Endothelial cell (in vitro differentiated cells): Measurements from ENCODE around the gene RAB14. TPM values are rescaled to one million over a fixed set of nuclear protein-coding genes. Genes with fewer than 3 reads are reported as not detected.
"Not testable (repeated sequence)": the region's sequence is repeated elsewhere in the genome, so short reads cannot be mapped to it uniquely, and the experiment has no call there.

Experiments used
- DNase-seq: peaks from one replicate; pipeline ENCODE4 v3.0.0; 2021; ENCODE audit warnings: low spot score
- H3K27ac Mint-ChIP-seq: one replicate; pipeline ENCODE4 v1.8.0; 2021; ENCODE audit warnings: mixed read lengths, inconsistent platforms; ENCODE audit not compliant: unreplicated experiment
- H3K27me3 Mint-ChIP-seq: one replicate; pipeline ENCODE4 v1.8.0; 2021; ENCODE audit warnings: mild to moderate bottlenecking, moderate library complexity, mixed read lengths, inconsistent platforms; ENCODE audit not compliant: unreplicated experiment
- H3K36me3 Mint-ChIP-seq: one replicate; pipeline ENCODE4 v1.8.0; 2021; ENCODE audit warnings: mild to moderate bottlenecking, low read depth, mixed read lengths, inconsistent platforms; ENCODE audit not compliant: unreplicated experiment
- H3K4me1 Mint-ChIP-seq: one replicate; pipeline ENCODE4 v1.8.0; 2021; ENCODE audit warnings: mild to moderate bottlenecking, mixed read lengths, inconsistent platforms; ENCODE audit not compliant: unreplicated experiment
- H3K4me3 Mint-ChIP-seq: one replicate; pipeline ENCODE4 v1.8.0; 2021; ENCODE audit warnings: mild to moderate bottlenecking, mixed read lengths, inconsistent platforms; ENCODE audit not compliant: unreplicated experiment
- H3K9me3 Mint-ChIP-seq: one replicate; pipeline ENCODE4 v1.8.0; 2021; ENCODE audit warnings: mixed read lengths, inconsistent platforms; ENCODE audit not compliant: unreplicated experiment
- CTCF ChIP-seq: fragments of 200-600 bp; sonication (generic); IDR thresholded peaks from one replicate; pipeline ENCODE4 v1.5.0; 2021; ENCODE audit warnings: antibody characterized with exemption; ENCODE audit not compliant: unreplicated experiment
- total RNA-seq: library from RNA; stranded (reverse); fragmentation: NEBNext Ultra II Directional; extraction: Animal tissue kit (Norgen Biotek cat#: 25700); gene quantifications from one replicate; pipeline ENCODE4 v1.2.1, GENCODE V29; 2021; ENCODE audit not compliant: unreplicated experiment

Gene RAB14
- total RNA-seq, 1 donor from 2014 or later: 81.6 TPM

DNA sequence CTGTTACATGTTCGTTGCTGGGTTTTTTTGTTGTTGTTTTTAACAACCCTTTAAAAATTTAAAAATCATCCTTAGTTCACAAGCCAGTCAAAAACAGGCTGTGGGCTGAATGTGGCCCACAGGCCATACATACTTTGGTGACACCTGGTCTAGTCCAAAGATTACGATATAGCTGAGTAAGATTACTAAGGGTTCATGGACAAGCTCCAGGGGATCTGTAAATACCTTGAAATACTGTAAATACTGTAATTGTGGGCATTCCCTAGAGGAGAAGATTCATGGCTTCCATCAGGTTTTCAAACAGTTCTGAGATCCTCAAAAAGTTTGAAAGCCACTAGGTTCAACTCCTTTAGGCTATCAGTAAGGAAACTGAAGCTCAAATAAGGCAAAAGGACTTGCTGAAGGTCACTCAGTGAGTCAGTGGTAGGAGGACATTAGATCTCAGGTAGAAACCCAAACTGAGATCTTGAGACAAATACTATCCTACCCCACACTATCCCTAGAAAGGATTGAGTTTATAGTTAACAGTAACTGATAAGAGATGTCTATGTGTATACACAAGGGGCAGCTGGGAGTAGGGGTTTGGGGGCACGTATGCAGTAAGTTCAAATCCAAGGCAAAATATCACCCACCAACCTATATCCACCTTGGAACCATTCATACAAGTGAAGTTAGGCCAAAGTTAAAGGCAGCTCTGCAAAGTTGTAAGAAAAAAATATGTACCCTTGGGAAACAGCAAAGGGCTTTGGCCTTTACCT lies 17.8 kb downstream of the RAB14 start:
- Mint-ChIP-seq H3K27me3 (peaks cover 2% of the 10 kb centered on the region), H3K4me3 (no peak overlapping the region), H3K27ac (no peak overlapping the region), H3K36me3 (peaks cover 11% of the 10 kb centered on the region), H3K4me1 (peaks cover 11% of the 10 kb centered on the region), H3K9me3 (no peaks in the 10 kb centered on the region)
- TF ChIP-seq CTCF: no peak
- DNase-seq: no peak

DNA sequence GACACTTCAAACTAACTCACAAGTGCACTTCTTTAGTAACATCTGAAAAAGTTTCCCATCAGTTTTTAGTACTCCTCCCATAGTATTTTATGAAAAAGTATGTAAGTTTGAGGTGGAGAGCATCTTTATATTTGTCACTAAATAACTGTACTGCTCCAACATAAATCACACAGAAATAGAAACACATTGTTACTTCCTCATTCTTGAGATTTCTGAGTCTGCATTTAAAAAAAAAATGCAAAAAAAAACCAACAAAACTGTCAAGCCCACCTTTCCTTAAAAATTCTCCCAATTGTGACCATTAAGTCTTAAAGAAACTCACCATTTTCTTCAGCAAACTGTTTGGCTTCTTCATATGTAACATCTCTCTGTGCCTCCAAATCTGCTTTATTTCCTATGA lies 18.7 kb downstream of the RAB14 start:
- H3K9me3 Mint-ChIP-seq: no peaks in the 10 kb centered on the region
- no peak overlapping the region for H3K4me3 Mint-ChIP-seq
- DNase-seq: no peak
- H3K27me3 Mint-ChIP-seq: peaks cover 2% of the 10 kb centered on the region
- peaks cover 11% of the 10 kb centered on the region for H3K36me3 Mint-ChIP-seq
- peak overlapping the region; percentile 36 for H3K27ac Mint-ChIP-seq
- H3K4me1 Mint-ChIP-seq: peaks cover 11% of the 10 kb centered on the region
- no peak for TF ChIP-seq CTCF

GRCh38 chr9:121182101-121182836 lies 19.4 kb downstream of the RAB14 start:
- DNase-seq: no peak
- Mint-ChIP-seq H3K27ac (no peak overlapping the region), H3K9me3 (no peaks in the 10 kb centered on the region), H3K4me1 (peaks cover 11% of the 10 kb centered on the region), H3K36me3 (peaks cover 11% of the 10 kb centered on the region), H3K4me3 (no peak overlapping the region), H3K27me3 (peaks cover 2% of the 10 kb centered on the region)
- no peak for TF ChIP-seq CTCF

DNA sequence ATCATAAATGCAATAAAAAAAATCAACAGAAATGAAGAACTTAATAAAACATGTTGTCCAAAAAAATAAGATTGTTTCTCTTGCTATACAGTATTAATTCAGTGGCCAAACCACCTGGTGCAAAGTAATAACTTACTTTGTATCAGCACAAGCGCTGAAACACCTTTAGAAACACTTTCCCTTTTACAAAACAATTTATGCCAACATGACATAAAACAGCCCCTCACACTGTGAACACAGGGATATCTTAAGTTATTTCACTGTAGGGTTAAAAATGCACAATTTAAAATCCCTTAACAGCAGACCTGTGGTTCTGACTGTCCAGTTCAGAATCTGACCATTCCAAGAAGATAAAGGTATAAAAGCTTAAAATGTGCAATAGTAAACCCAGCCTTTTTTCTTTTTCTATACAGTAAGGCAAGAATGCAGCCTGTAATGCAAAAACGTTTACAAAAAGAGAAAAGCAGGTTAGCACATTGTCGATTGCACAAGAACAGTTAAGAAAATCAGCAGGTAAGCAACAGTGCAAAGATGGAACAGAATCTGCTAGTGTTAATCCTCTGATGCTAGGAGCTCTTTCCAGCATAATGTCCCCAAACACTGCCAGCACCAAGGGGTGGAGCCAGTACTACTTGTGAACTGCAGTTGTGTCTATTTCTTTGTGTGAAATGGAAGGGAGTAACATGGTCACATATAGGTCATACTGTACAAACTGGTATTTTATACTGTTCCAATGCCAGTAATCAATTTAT lies 21.6 kb downstream of the RAB14 start:
- Mint-ChIP-seq H3K9me3 (no peaks in the 10 kb centered on the region), H3K4me1 (peaks cover 3% of the 10 kb centered on the region), H3K4me3 (no peak overlapping the region), H3K36me3 (peaks cover 4% of the 10 kb centered on the region), H3K27me3 (peaks cover 2% of the 10 kb centered on the region), H3K27ac (no peak overlapping the region)
- no peak for DNase-seq
- no peak for TF ChIP-seq CTCF

- not testable (repeated sequence) for H3K27me3 Mint-ChIP-seq, H3K4me1 Mint-ChIP-seq, DNase-seq, H3K27ac Mint-ChIP-seq, H3K36me3 Mint-ChIP-seq, H3K9me3 Mint-ChIP-seq, H3K4me3 Mint-ChIP-seq
These were observed 22.3 kb downstream of the RAB14 start for GRCh38 chr9:121179373-121179721.
